Measurements from ENCODE around the gene BAIAP2L2.

- TF ChIP-seq CTCF (IDR thresholded peaks at IDR 0.05; ENCODE audit: low read depth, low read length, poor library complexity, severe bottlenecking) (no peak), EZH2phosphoT487 (IDR thresholded peaks at IDR 0.05; ENCODE audit: borderline replicate concordance, low read length) (no peak)
Measured at GRCh38 chr22:38080850-38081635, 29.4 kb downstream of the BAIAP2L2 start.

All from DOHH2 (cell line).